ENCODE results near the gene BRPF3. TPM values are rescaled to one million over a fixed set of nuclear protein-coding genes. Genes with fewer than 3 reads are reported as not detected.
A peak's percentile ranks its signal among the peaks of the same experiment; 100 is the strongest.

BRPF3 gene
- total and polyA plus RNA-seq, 2 donors (not counting 1 experiment from before 2014, with no cell fraction given) = 10.4 to 10.6 TPM

DNA sequence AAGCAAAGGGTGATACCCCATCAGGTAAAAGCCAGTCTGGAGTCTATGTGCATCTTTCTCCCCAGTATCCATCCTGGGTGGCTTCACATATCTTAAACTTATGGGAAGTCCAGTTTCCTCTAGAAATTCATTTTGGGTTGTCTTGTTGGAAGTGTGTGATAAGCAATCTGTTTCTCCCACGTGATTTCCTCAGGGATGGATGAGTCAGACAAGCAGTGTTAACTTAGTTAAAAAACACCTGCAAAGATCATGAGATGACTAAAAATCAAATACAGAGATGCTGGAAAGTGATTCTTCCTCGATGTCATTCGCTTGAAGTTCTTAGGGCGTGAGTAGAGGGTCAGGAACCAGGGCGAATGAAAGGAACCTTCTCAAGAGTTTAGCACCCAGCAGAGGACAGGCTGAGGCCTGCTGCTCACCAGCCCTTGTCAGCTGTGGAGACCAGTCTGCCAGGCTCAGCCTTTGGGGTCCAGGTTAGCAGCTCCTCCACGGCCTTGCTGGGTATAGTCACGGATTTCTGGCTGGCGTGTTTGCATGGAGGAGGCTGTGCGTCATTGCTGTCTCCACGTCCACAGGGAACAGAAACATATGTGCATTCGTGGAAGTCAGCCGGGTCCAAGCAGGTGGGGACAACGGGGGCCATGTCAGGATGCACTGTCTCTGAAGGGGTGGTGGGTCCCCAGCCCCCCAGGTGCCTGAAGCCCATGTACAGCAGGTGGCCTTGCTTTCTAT lies 70.5 kb downstream of the BRPF3 start:
- H3K4me3 ChIP-seq (replicated peaks in 1 of 4; ENCODE audit: control extremely low read depth in 1 of 4, insufficient read depth in 1 of 4, low read depth in 3 of 4, low read length in 4 of 4) = no peak overlapping the region
- no peak for TF ChIP-seq EZH2 (IDR thresholded peaks at IDR 0.05; ENCODE audit: low read length, missing control alignments)
- TF ChIP-seq CTCF (conservative IDR thresholded peaks at IDR 0.05 in 1 of 2, IDR thresholded peaks at IDR 0.05 in 1 of 2; ENCODE audit: low read depth in 1 of 2, low read length in 2 of 2) = no peak
- H3K27ac ChIP-seq (ENCODE audit: insufficient read depth, low read length) = no peak overlapping the region
- DNase-seq (ENCODE audit: low read depth in 2 of 2) = peak in 1 of 2 donors; percentile 10
- H3K36me3 ChIP-seq (ENCODE audit: control insufficient read depth, insufficient read depth, low read length) = no peaks in the 10 kb centered on the region
- no peak overlapping the region for H2AFZ ChIP-seq (ENCODE audit: low read length)
- H3K79me2 ChIP-seq (ENCODE audit: control insufficient read depth, insufficient read depth, low read length) = no peaks in the 10 kb centered on the region
- H3K4me2 ChIP-seq (ENCODE audit: extremely low read depth, insufficient read depth, low read length) = no peak overlapping the region
- H3K9me3 ChIP-seq (ENCODE audit: control insufficient read depth, insufficient read depth, low read depth, low read length) = no peaks in the 10 kb centered on the region
- no peaks in the 10 kb centered on the region for H4K20me1 ChIP-seq (ENCODE audit: control insufficient read depth, extremely low read depth, insufficient read depth, low read length)
- H3K27me3 ChIP-seq (ENCODE audit: control insufficient read depth, insufficient read depth, low read length) = peaks cover 21% of the 10 kb centered on the region
- H3K9ac ChIP-seq (ENCODE audit: insufficient read depth, low read length) = no peak overlapping the region
- no peaks in the 10 kb centered on the region for H3K4me1 ChIP-seq (ENCODE audit: control insufficient read depth, extremely low read depth, insufficient read depth, low read length)

- Histone ChIP-seq H3K9ac (ENCODE audit: insufficient read depth, low read length) (no peak overlapping the region), H4K20me1 (ENCODE audit: control insufficient read depth, extremely low read depth, insufficient read depth, low read length) (no peaks in the 10 kb centered on the region), H3K4me3 (replicated peaks in 1 of 4; ENCODE audit: control extremely low read depth in 1 of 4, insufficient read depth in 1 of 4, low read depth in 3 of 4, low read length in 4 of 4) (no peak overlapping the region), H3K9me3 (ENCODE audit: control insufficient read depth, insufficient read depth, low read depth, low read length) (no peaks in the 10 kb centered on the region), H3K4me2 (ENCODE audit: extremely low read depth, insufficient read depth, low read length) (no peak overlapping the region), H3K27me3 (ENCODE audit: control insufficient read depth, insufficient read depth, low read length) (peaks cover 21% of the 10 kb centered on the region), H3K79me2 (ENCODE audit: control insufficient read depth, insufficient read depth, low read length) (no peaks in the 10 kb centered on the region), H3K27ac (ENCODE audit: insufficient read depth, low read length) (no peak overlapping the region), H2AFZ (ENCODE audit: low read length) (no peak overlapping the region), H3K36me3 (ENCODE audit: control insufficient read depth, insufficient read depth, low read length) (no peaks in the 10 kb centered on the region), H3K4me1 (ENCODE audit: control insufficient read depth, extremely low read depth, insufficient read depth, low read length) (no peaks in the 10 kb centered on the region)
- TF ChIP-seq EZH2 (IDR thresholded peaks at IDR 0.05; ENCODE audit: low read length, missing control alignments) (no peak), CTCF (conservative IDR thresholded peaks at IDR 0.05 in 1 of 2, IDR thresholded peaks at IDR 0.05 in 1 of 2; ENCODE audit: low read depth in 1 of 2, low read length in 2 of 2) (no peak)
- no peak for DNase-seq (ENCODE audit: low read depth in 2 of 2)
Measured at GRCh38 chr6:36267731-36268477, 71.4 kb downstream of the BRPF3 start.

DNA sequence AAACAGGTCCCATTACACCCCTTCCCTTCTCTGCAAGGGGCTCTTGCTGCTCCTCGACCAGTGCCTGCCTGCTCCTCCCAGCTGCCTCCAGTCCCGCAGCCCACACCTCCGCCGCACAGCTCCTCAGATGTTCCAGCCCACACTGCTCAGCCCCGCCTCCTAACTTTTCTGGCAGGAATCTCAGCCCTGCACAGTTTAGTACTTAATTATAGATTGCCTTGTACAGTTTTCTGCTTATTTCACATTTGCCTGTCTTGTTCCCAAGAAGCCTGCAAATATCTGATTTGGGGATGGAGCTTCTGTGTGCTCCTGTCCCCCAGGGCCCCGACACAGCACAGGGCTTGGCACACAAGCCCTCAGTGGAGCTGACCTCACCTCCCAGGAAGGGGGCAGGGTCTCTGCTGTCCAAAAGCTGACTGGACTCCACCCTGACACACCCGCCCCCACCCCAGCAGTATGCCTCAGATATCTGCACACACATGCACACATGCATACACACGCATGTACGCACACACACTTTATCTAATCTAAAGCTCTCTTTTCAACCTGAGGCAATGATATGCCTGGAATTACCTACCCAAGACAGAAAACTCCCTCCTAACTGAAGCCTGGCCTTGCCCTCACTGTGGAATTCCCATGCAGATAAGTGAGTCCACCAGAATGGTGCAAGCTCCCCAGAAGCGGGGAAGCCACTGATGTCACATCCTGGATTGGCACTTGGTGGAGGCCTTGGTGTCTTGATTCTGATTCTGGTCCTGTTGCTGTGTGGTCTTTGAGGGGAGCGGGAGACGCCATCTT lies 72.1 kb downstream of the BRPF3 start:
- DNase-seq (ENCODE audit: low read depth in 2 of 2) = peak; percentile 26 to 33
- H3K79me2 ChIP-seq (ENCODE audit: control insufficient read depth, insufficient read depth, low read length) = no peaks in the 10 kb centered on the region
- H4K20me1 ChIP-seq (ENCODE audit: control insufficient read depth, extremely low read depth, insufficient read depth, low read length) = no peaks in the 10 kb centered on the region
- no peak overlapping the region for H3K4me2 ChIP-seq (ENCODE audit: extremely low read depth, insufficient read depth, low read length)
- no peaks in the 10 kb centered on the region for H3K4me1 ChIP-seq (ENCODE audit: control insufficient read depth, extremely low read depth, insufficient read depth, low read length)
- no peaks in the 10 kb centered on the region for H3K36me3 ChIP-seq (ENCODE audit: control insufficient read depth, insufficient read depth, low read length)
- H3K4me3 ChIP-seq (replicated peaks in 1 of 4; ENCODE audit: control extremely low read depth in 1 of 4, insufficient read depth in 1 of 4, low read depth in 3 of 4, low read length in 4 of 4) = no peak overlapping the region
- H2AFZ ChIP-seq (ENCODE audit: low read length) = no peak overlapping the region
- TF ChIP-seq CTCF (conservative IDR thresholded peaks at IDR 0.05 in 1 of 2, IDR thresholded peaks at IDR 0.05 in 1 of 2; ENCODE audit: low read depth in 1 of 2, low read length in 2 of 2) (no peak), EZH2 (IDR thresholded peaks at IDR 0.05; ENCODE audit: low read length, missing control alignments) (no peak)
- H3K27ac ChIP-seq (ENCODE audit: insufficient read depth, low read length) = no peak overlapping the region
- H3K27me3 ChIP-seq (ENCODE audit: control insufficient read depth, insufficient read depth, low read length) = peaks cover 24% of the 10 kb centered on the region
- H3K9me3 ChIP-seq (ENCODE audit: control insufficient read depth, insufficient read depth, low read depth, low read length) = no peaks in the 10 kb centered on the region
- no peak overlapping the region for H3K9ac ChIP-seq (ENCODE audit: insufficient read depth, low read length)

Data from fibroblast of lung (primary cell).